Endothelial cell of umbilical vein (primary cell): ENCODE data around the gene TPPP2. TPM values are rescaled to one million over a fixed set of nuclear protein-coding genes. Genes with fewer than 3 reads are reported as not detected.

ENCODE experiments used
- BruUV-seq: library from RNA; stranded (reverse); fragments of 400-500 nt; replicated peaks from 2 replicates; lab custom pipeline; 2021; lab: Mats Ljungman, UMichigan
- CTCF ChIA-PET: fragments of 300-600, 350-600 bp; sonication (Branson Sonifier 250); formaldehyde crosslinking; loops from one replicate; lab custom pipeline; 2021; ENCODE audit warnings: antibody characterized with exemption, inconsistent platforms; lab: Charles Lee
- POLR2A ChIA-PET: fragments of 300-600, 350-600 bp; sonication (Branson Sonifier 250); formaldehyde crosslinking; loops from one replicate; lab custom pipeline; 2021; ENCODE audit warnings: antibody characterized with exemption, inconsistent platforms; lab: Charles Lee
- DNase-seq: peaks from one replicate; pipeline ENCODE4 v3.0.0-alpha.2; 2011; ENCODE audit warnings: low read depth, low spot score
- FAIRE-seq: peaks from 2 replicates; lab custom pipeline; 2011; peaks lifted over from hg19 to GRCh38; lab: Jason Lieb, UNC
- H2AFZ ChIP-seq: 2 replicates; pipeline ENCODE4 v1.6.0; 2012; ENCODE audit warnings: low read depth, low read length, control low read depth, inconsistent platforms
- H3K27ac ChIP-seq: 2 replicates; pipeline ENCODE4 v1.5.1; 2011; ENCODE audit warnings: low read depth, mild to moderate bottlenecking, control low read depth, low read length, moderate library complexity; ENCODE audit not compliant: insufficient read depth
- H3K27me3 ChIP-seq, 2 experiments: 2 replicates each; pipeline versions ENCODE4 v1.6.0 to v1.6.1; 2011; ENCODE audit warnings: low read length in 2 of 2, mixed read lengths in 1 of 2; ENCODE audit not compliant: control insufficient read depth in 2 of 2, insufficient read depth in 2 of 2
- H3K36me3 ChIP-seq, 2 experiments: 2 replicates in 1 of 2; 3 replicates in 1 of 2; pipeline ENCODE4 v1.5.1; 2011; ENCODE audit warnings: low read length in 2 of 2, mild to moderate bottlenecking in 1 of 2, moderate library complexity in 1 of 2; ENCODE audit not compliant: control insufficient read depth in 2 of 2, insufficient read depth in 2 of 2; ENCODE audit errors: extremely low read depth in 1 of 2
- H3K4me1 ChIP-seq: 3 replicates; pipeline ENCODE4 v1.5.1; 2011; ENCODE audit warnings: mild to moderate bottlenecking, low read length; ENCODE audit not compliant: control insufficient read depth, insufficient read depth; ENCODE audit errors: extremely low read depth
- H3K4me2 ChIP-seq: 2 replicates; pipeline ENCODE4 v1.6.1; 2011; ENCODE audit warnings: low read length, control low read depth, mixed read lengths; ENCODE audit not compliant: insufficient read depth
- H3K4me3 ChIP-seq, 3 experiments: fragments of 200-600 bp in 1 of 3; sonication (generic), shearing (Covaris generic) in 1 of 3; replicated peaks in 1 of 3; 2 replicates each; pipeline ENCODE4 v1.5.1; 2011 to 2016; ENCODE audit warnings: control low read depth in 3 of 3, low read length in 3 of 3, mild to moderate bottlenecking in 2 of 3, inconsistent platforms in 1 of 3, low read depth in 1 of 3, moderate library complexity in 1 of 3; ENCODE audit not compliant: insufficient read depth in 1 of 3
- H3K79me2 ChIP-seq: 2 replicates; pipeline ENCODE4 v1.6.0; 2012; ENCODE audit warnings: low read length, inconsistent platforms; ENCODE audit not compliant: control insufficient read depth, insufficient read depth
- H3K9ac ChIP-seq: replicated peaks from 2 replicates; pipeline ENCODE3; 2011; ENCODE audit warnings: low read length, control low read depth; ENCODE audit not compliant: insufficient read depth; ENCODE audit errors: extremely low read depth
- H3K9me1 ChIP-seq: replicated peaks from 3 replicates; pipeline ENCODE4 v1.6.0; 2011; ENCODE audit warnings: mild to moderate bottlenecking, low read length; ENCODE audit not compliant: control insufficient read depth, insufficient read depth; ENCODE audit errors: extremely low read depth
- H3K9me3 ChIP-seq: replicated peaks from 2 replicates; pipeline ENCODE4 v1.5.1; 2012; ENCODE audit warnings: low read length, inconsistent platforms; ENCODE audit not compliant: control insufficient read depth, insufficient read depth
- H4K20me1 ChIP-seq: replicated peaks from 2 replicates; pipeline ENCODE3; 2011; ENCODE audit warnings: mild to moderate bottlenecking, low read length; ENCODE audit not compliant: control insufficient read depth, insufficient read depth; ENCODE audit errors: extremely low read depth
- CTCF ChIP-seq, 2 donors: IDR thresholded peaks; 1 replicate in 1 of 2; 2 replicates in 1 of 2; pipeline ENCODE4 v1.5.1; 2011; ENCODE audit warnings: low read length in 2 of 2, mild to moderate bottlenecking in 2 of 2, moderate library complexity in 2 of 2, control low read depth in 1 of 2, inconsistent platforms in 1 of 2, low read depth in 1 of 2; ENCODE audit not compliant: insufficient read depth in 1 of 2; ENCODE audit errors: extremely low read depth in 1 of 2
- EZH2 ChIP-seq: IDR thresholded peaks from 2 replicates; pipeline ENCODE4 v1.6.1; 2012; ENCODE audit warnings: borderline replicate concordance, low read depth, mild to moderate bottlenecking, moderate library complexity, low read length, inconsistent platforms; ENCODE audit not compliant: severe bottlenecking
- FOS ChIP-seq: IDR thresholded peaks from 2 replicates; pipeline ENCODE4 v1.6.1; 2011; ENCODE audit warnings: mild to moderate bottlenecking, low read length, moderate library complexity, borderline replicate concordance; ENCODE audit not compliant: insufficient read depth
- GATA2 ChIP-seq: IDR thresholded peaks from 2 replicates; pipeline ENCODE4 v1.7.0; 2011; ENCODE audit warnings: low read depth, mild to moderate bottlenecking, moderate library complexity, mixed read lengths, low read length; ENCODE audit not compliant: insufficient read length, insufficient read depth
- JUN ChIP-seq: IDR thresholded peaks from 2 replicates; pipeline ENCODE4 v1.6.1; 2011; ENCODE audit warnings: borderline replicate concordance, low read depth; ENCODE audit not compliant: insufficient read length, insufficient read depth
- MAX ChIP-seq: IDR thresholded peaks from 2 replicates; pipeline ENCODE4 v1.6.1; 2011; ENCODE audit not compliant: insufficient read depth, insufficient read length
- MYC ChIP-seq: IDR thresholded peaks from one replicate; pipeline ENCODE4 v1.6.1; 2011; ENCODE audit warnings: mild to moderate bottlenecking, low read depth, low read length
- POLR2A ChIP-seq: IDR thresholded peaks from 2 replicates; pipeline ENCODE4 v1.6.1; 2012; ENCODE audit warnings: low read depth, mild to moderate bottlenecking, control low read depth, low read length
- POLR2AphosphoS5 ChIP-seq: IDR thresholded peaks from 2 replicates; pipeline ENCODE4 v1.6.1; 2012; ENCODE audit warnings: low read depth, mild to moderate bottlenecking, control low read depth, low read length, moderate library complexity; ENCODE audit not compliant: insufficient read depth
- dilution Hi-C: fragments of 300-500 bp; cut with MboI; formaldehyde crosslinking; loops from one replicate; pipeline ENCODE4 v1.15.0; 2019; ENCODE audit warnings: low sequenced_read_pairs; ENCODE audit not compliant: extremely low pct_ligation_motif_present
- intact Hi-C: fragments of 100-400 bp; cut with micrococcal nuclease; formaldehyde crosslinking; loops from one replicate; pipeline ENCODE4 v1.10.0; 2022
- polyA plus RNA-seq, 4 experiments: library from polyadenylated mRNA; depleted of rRNA in 3 of 4; stranded (reverse) in 3 of 4; unstranded in 1 of 4; fragments of >200 nt; gene quantifications; 2 replicates each; pipeline versions ENCODE4 v1.2.1 to v1.2.3, GENCODE V29; 2011 to 2012; ENCODE audit warnings: missing spikeins in 1 of 4
- total RNA-seq: library from RNA; stranded (reverse); gene quantifications from 2 replicates; pipeline ENCODE4 v1.2.3, GENCODE V29; 2021

The TPPP2 gene
- total and polyA plus RNA-seq, 2 donors (not counting 3 experiments of a cell fraction or from before 2014, with no cell fraction given) = not detected

DNA sequence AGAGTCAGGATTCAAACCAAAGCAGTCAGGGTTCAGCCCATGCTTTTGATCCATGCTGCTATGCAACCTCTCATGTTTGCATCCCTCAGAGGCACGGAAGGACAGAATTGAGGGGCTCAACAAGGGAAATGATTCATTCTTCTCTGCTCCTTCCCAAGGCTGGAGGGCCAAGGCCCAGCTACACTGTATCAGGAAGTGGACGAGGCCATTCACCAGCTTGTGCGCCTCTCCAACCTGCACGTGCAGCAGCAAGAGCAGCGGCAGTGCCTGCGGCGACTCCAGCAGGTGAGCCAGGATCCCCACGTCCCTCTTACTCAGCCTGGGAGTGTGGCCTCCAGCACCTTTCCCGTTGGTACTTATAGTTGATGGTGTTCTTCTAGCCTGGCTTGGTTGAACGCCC is 48.7 kb downstream of the TPPP2 start:
- H3K79me2 ChIP-seq = no peaks in the 10 kb centered on the region
- intact Hi-C loops (no loop called here), dilution Hi-C loops (no loop called here)
- no peaks in the 10 kb centered on the region for H3K9me3 ChIP-seq
- peaks cover 0 to 4% of the 10 kb centered on the region in 2 experiments for H3K36me3 ChIP-seq
- FAIRE-seq (no peak), DNase-seq (no peak)
- H3K4me3 ChIP-seq = no peak overlapping the region
- H3K9ac ChIP-seq = no peak overlapping the region
- no peaks in the 10 kb centered on the region for H3K27me3 ChIP-seq
- CTCF ChIA-PET = interaction anchor here (0.5 to 1.5 kb wide), 2 partner anchors 8 to 10 kb away, joined by 3 read pairs; partner anchors contain the start of gene ARHGEF40
- H3K4me2 ChIP-seq = no peak overlapping the region
- H3K4me1 ChIP-seq = no peaks in the 10 kb centered on the region
- no peak for TF ChIP-seq JUN
- no peak for TF ChIP-seq CTCF (IDR thresholded peaks at IDR 0.05; ENCODE audit: extremely low read depth in 1 of 2, insufficient read depth in 1 of 2, low read depth in 1 of 2, low read length in 2 of 2)
- no peak for TF ChIP-seq POLR2AphosphoS5
- TF ChIP-seq POLR2A = no peak
- no peak for TF ChIP-seq MAX
- no peak for TF ChIP-seq FOS
- no peak for TF ChIP-seq GATA2
- no peak for TF ChIP-seq EZH2
- TF ChIP-seq MYC = no peak
- no peaks in the 10 kb centered on the region for H4K20me1 ChIP-seq
- no peaks in the 10 kb centered on the region for H3K9me1 ChIP-seq
- H2AFZ ChIP-seq = no peak overlapping the region
- POLR2A ChIA-PET = no interaction called here
- H3K27ac ChIP-seq = no peak overlapping the region
- no TSS peak for BruUV-seq
